H9 (cell line): ENCODE results near the gene QPRT. TPM values are rescaled to one million over a fixed set of nuclear protein-coding genes. Genes with fewer than 3 reads are reported as not detected.
A peak's percentile ranks its signal among the peaks of the same experiment; 100 is the strongest.

Source experiments
- DNase-seq: peaks from one replicate; pipeline ENCODE4 v3.0.0-alpha.2; 2017
- H2AFZ ChIP-seq: one replicate; pipeline ENCODE4 v1.6.1; 2013; ENCODE audit warnings: mild to moderate bottlenecking, low read length, control low read depth, moderate library complexity
- H2AK5ac ChIP-seq: 2 replicates; pipeline ENCODE4 v1.6.1; 2013; ENCODE audit warnings: low read length, control low read depth, mixed read lengths; ENCODE audit not compliant: insufficient read length
- H2BK120ac ChIP-seq: one replicate; pipeline ENCODE4 v1.6.1; 2013; ENCODE audit warnings: low read depth, mild to moderate bottlenecking, low read length, control low read depth, inconsistent platforms; ENCODE audit not compliant: poor library complexity, severe bottlenecking
- H2BK12ac ChIP-seq: 2 replicates; pipeline ENCODE4 v1.6.1; 2013; ENCODE audit warnings: low read length, control low read depth, mixed read lengths, low read depth; ENCODE audit not compliant: insufficient read length
- H2BK15ac ChIP-seq: 2 replicates; pipeline ENCODE4 v1.6.1; 2013; ENCODE audit warnings: low read depth, low read length, control low read depth
- H2BK20ac ChIP-seq: one replicate; pipeline ENCODE4 v1.6.1; 2013; ENCODE audit warnings: low read depth, mild to moderate bottlenecking, low read length, control low read depth, inconsistent platforms; ENCODE audit not compliant: poor library complexity, severe bottlenecking
- H2BK5ac ChIP-seq: 2 replicates; pipeline ENCODE4 v1.6.1; 2013; ENCODE audit warnings: low read length, control low read depth, mixed read lengths; ENCODE audit not compliant: insufficient read length
- H3K14ac ChIP-seq: 2 replicates; pipeline ENCODE4 v1.6.1; 2013; ENCODE audit warnings: low read length, control low read depth; ENCODE audit not compliant: insufficient read depth
- H3K18ac ChIP-seq: 2 replicates; pipeline ENCODE4 v1.6.1; 2013; ENCODE audit warnings: low read depth, mild to moderate bottlenecking, mixed read lengths, low read length, control low read depth; ENCODE audit not compliant: insufficient read length
- H3K23ac ChIP-seq: 2 replicates; pipeline ENCODE4 v1.6.1; 2013; ENCODE audit warnings: low read length, control low read depth, mixed read lengths, low read depth; ENCODE audit not compliant: insufficient read length
- H3K23me2 ChIP-seq: 2 replicates; pipeline ENCODE4 v1.6.1; 2013; ENCODE audit warnings: low read depth, mild to moderate bottlenecking, mixed read lengths, low read length, control low read depth; ENCODE audit not compliant: insufficient read length, poor library complexity, severe bottlenecking
- H3K27ac ChIP-seq: 2 replicates; pipeline ENCODE4 v1.5.1; 2013; ENCODE audit warnings: low read length, control low read depth, mixed read lengths, low read depth; ENCODE audit not compliant: insufficient read length
- H3K27me3 ChIP-seq: 2 replicates; pipeline ENCODE4 v1.6.1; 2013; ENCODE audit warnings: low read length, control low read depth, inconsistent platforms; ENCODE audit not compliant: insufficient read depth
- H3K4ac ChIP-seq: 2 replicates; pipeline ENCODE4 v1.6.1; 2013; ENCODE audit warnings: low read depth, mild to moderate bottlenecking, control low read depth, inconsistent platforms, low read length, moderate library complexity
- H3K4me1 ChIP-seq: 2 replicates; pipeline ENCODE4 v1.6.1; 2013; ENCODE audit warnings: low read length, control low read depth, inconsistent platforms; ENCODE audit not compliant: insufficient read depth
- H3K4me2 ChIP-seq: 2 replicates; pipeline ENCODE4 v1.6.1; 2013; ENCODE audit warnings: low read length, control low read depth, mixed read lengths; ENCODE audit not compliant: insufficient read length, insufficient read depth
- H3K56ac ChIP-seq: 2 replicates; pipeline ENCODE4 v1.6.1; 2013; ENCODE audit warnings: low read depth, mild to moderate bottlenecking, mixed read lengths, low read length, control low read depth; ENCODE audit not compliant: insufficient read length
- H3K79me1 ChIP-seq: 2 replicates; pipeline ENCODE4 v1.6.1; 2013; ENCODE audit warnings: low read depth, mild to moderate bottlenecking, moderate library complexity, low read length, control low read depth, inconsistent platforms; ENCODE audit not compliant: insufficient read depth, poor library complexity, severe bottlenecking
- H3K79me2 ChIP-seq: 2 replicates; pipeline ENCODE4 v1.6.1; 2013; ENCODE audit warnings: low read length, control low read depth, inconsistent platforms; ENCODE audit not compliant: insufficient read depth
- H3K9ac ChIP-seq: 2 replicates; pipeline ENCODE4 v1.6.1; 2013; ENCODE audit warnings: low read length, control low read depth, mixed read lengths; ENCODE audit not compliant: insufficient read length; ENCODE audit errors: extremely low read depth
- H3K9me3 ChIP-seq: one replicate; pipeline ENCODE4 v1.6.1; 2013; ENCODE audit warnings: low read depth, low read length, inconsistent platforms; ENCODE audit not compliant: control insufficient read depth
- H3T11ph ChIP-seq: one replicate; pipeline ENCODE4 v1.6.1; 2013; ENCODE audit warnings: mild to moderate bottlenecking, low read length, control low read depth, inconsistent platforms
- H4K20me1 ChIP-seq: one replicate; pipeline ENCODE4 v1.6.1; 2013; ENCODE audit not compliant: control insufficient read depth, insufficient read length, insufficient read depth
- H4K5ac ChIP-seq: 2 replicates; pipeline ENCODE4 v1.6.1; 2013; ENCODE audit warnings: low read depth, mild to moderate bottlenecking, mixed read lengths, low read length, control low read depth; ENCODE audit not compliant: insufficient read length
- H4K8ac ChIP-seq: replicated peaks from 2 replicates; pipeline ENCODE4 v1.6.1; 2013; ENCODE audit warnings: low read length, control low read depth, mixed read lengths, low read depth; ENCODE audit not compliant: insufficient read length
- H4K91ac ChIP-seq: 2 replicates; pipeline ENCODE4 v1.6.1; 2013; ENCODE audit warnings: low read depth, mild to moderate bottlenecking, moderate library complexity, mixed read lengths, low read length, control low read depth; ENCODE audit not compliant: insufficient read length
- H3K27ac Mint-ChIP-seq, 3 experiments: 2 replicates in 2 of 3; 3 replicates in 1 of 3; pipeline ENCODE4 v1.8.0; 2020 to 2021; ENCODE audit warnings: mixed read lengths in 3 of 3, mild to moderate bottlenecking in 1 of 3, moderate library complexity in 1 of 3
- H3K27me3 Mint-ChIP-seq: 2 replicates; pipeline ENCODE4 v1.8.0; 2021; ENCODE audit warnings: low read depth, mild to moderate bottlenecking, moderate library complexity, mixed read lengths
- H3K36me3 Mint-ChIP-seq, 3 experiments: 2 replicates in 2 of 3; 3 replicates in 1 of 3; pipeline ENCODE4 v1.8.0; 2020 to 2021; ENCODE audit warnings: low read depth in 3 of 3, mixed read lengths in 3 of 3; ENCODE audit not compliant: insufficient read depth in 1 of 3
- H3K4me1 Mint-ChIP-seq, 2 experiments: 2 replicates each; pipeline ENCODE4 v1.8.0; 2020; ENCODE audit warnings: mixed read lengths in 2 of 2
- H3K4me3 Mint-ChIP-seq, 2 experiments: 2 replicates in 1 of 2; 3 replicates in 1 of 2; pipeline ENCODE4 v1.8.0; 2020 to 2021; ENCODE audit warnings: mild to moderate bottlenecking in 2 of 2, mixed read lengths in 2 of 2, moderate library complexity in 1 of 2
- H3K9me3 Mint-ChIP-seq, 2 experiments: 2 replicates in 1 of 2; 3 replicates in 1 of 2; pipeline ENCODE4 v1.8.0; 2020; ENCODE audit warnings: mild to moderate bottlenecking in 2 of 2, mixed read lengths in 2 of 2, moderate library complexity in 1 of 2
- WGBS: extraction: QIAGEN DNeasy Blood & Tissue Kit; methylation state at CpG from one replicate; pipeline ENCODE4 v1.1.7; 2013; ENCODE audit warnings: missing lambda C conversion rate, low lambda C conversion rate, mixed read lengths; ENCODE audit not compliant: insufficient read length; ENCODE audit errors: extremely low coverage; 5-methylcytosine and 5-hydroxymethylcytosine counted together
- total RNA-seq: library from RNA; stranded (reverse); gene quantifications from 2 replicates; pipeline ENCODE4 v1.2.1, GENCODE V29; 2021
- TF ChIP-seq, protein P1 (sequence below): fragments of 200-600 bp; sonication (generic); conservative IDR thresholded peaks from 3 replicates; pipeline ENCODE4 v1.8.0; 2021; ENCODE audit warnings: antibody characterized with exemption, mild to moderate bottlenecking

Gene QPRT
- total RNA-seq, 1 experiment from 2014 or later: 107 TPM

DNA sequence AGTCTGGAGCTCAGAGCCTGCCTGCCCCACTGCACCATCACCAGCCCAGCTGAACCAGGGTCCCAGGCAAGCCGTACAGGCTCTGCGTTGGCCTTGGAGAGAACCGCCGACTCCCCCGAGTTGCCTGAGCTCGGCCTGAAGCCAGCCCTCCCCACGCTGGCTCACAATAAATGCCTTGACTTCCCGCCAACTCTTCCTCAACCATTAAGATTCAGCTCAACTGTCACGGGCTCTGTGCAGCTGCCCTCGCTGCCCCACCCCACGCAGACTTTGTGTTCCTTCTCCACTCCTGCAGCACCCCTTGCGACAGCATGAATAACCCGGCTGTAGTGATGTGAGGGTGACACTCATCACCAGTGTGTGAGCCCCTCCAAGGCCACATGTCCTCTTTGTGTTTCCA is 4.8 kb upstream of the QPRT start:
- H3K27me3 Mint-ChIP-seq: no peaks in the 10 kb centered on the region
- H2BK120ac ChIP-seq: no peak overlapping the region
- peak overlapping the region in 1 of 3 experiments; percentile 46; a peak in 2 of 7 replicates for H3K27ac Mint-ChIP-seq
- no peak overlapping the region for H3K4ac ChIP-seq
- no peak for DNase-seq
- no peak overlapping the region for H2AFZ ChIP-seq
- H4K91ac ChIP-seq: no peak overlapping the region
- H3K79me2 ChIP-seq: no peaks in the 10 kb centered on the region
- no peak overlapping the region for H2AK5ac ChIP-seq
- H2BK5ac ChIP-seq: no peak overlapping the region
- no peak overlapping the region for H2BK15ac ChIP-seq
- TF ChIP-seq, protein P1, sequence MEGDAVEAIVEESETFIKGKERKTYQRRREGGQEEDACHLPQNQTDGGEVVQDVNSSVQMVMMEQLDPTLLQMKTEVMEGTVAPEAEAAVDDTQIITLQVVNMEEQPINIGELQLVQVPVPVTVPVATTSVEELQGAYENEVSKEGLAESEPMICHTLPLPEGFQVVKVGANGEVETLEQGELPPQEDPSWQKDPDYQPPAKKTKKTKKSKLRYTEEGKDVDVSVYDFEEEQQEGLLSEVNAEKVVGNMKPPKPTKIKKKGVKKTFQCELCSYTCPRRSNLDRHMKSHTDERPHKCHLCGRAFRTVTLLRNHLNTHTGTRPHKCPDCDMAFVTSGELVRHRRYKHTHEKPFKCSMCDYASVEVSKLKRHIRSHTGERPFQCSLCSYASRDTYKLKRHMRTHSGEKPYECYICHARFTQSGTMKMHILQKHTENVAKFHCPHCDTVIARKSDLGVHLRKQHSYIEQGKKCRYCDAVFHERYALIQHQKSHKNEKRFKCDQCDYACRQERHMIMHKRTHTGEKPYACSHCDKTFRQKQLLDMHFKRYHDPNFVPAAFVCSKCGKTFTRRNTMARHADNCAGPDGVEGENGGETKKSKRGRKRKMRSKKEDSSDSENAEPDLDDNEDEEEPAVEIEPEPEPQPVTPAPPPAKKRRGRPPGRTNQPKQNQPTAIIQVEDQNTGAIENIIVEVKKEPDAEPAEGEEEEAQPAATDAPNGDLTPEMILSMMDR: no peak
- no peaks in the 10 kb centered on the region for H3K36me3 Mint-ChIP-seq
- no peaks in the 10 kb centered on the region for H4K20me1 ChIP-seq
- H3K9ac ChIP-seq: no peak overlapping the region
- H3T11ph ChIP-seq: no peak overlapping the region
- no peak overlapping the region for H2BK20ac ChIP-seq
- H3K9me3 ChIP-seq: no peaks in the 10 kb centered on the region
- no peaks in the 10 kb centered on the region for H3K9me3 Mint-ChIP-seq
- H3K18ac ChIP-seq: no peak overlapping the region
- no peak overlapping the region for H3K27ac ChIP-seq
- H3K27me3 ChIP-seq: no peaks in the 10 kb centered on the region
- no peaks in the 10 kb centered on the region for H3K79me1 ChIP-seq
- H4K8ac ChIP-seq: no peak overlapping the region
- H3K14ac ChIP-seq: no peak overlapping the region
- no CpG with 5 or more reads among the region's 13 CpGs for WGBS
- no peak overlapping the region for H3K56ac ChIP-seq
- H3K23me2 ChIP-seq: peaks cover 1% of the 10 kb centered on the region
- H4K5ac ChIP-seq: no peak overlapping the region
- no peak overlapping the region for H3K4me3 Mint-ChIP-seq
- H3K23ac ChIP-seq: no peak overlapping the region
- no peak overlapping the region for H2BK12ac ChIP-seq
- H3K4me1 Mint-ChIP-seq: peaks cover 10 to 14% of the 10 kb centered on the region in 2 experiments
- peaks cover 3% of the 10 kb centered on the region; the same call in 1 of the 2 replicates for H3K4me1 ChIP-seq
- no peak overlapping the region for H3K4me2 ChIP-seq
